Measurements from ENCODE around the gene ABCD2.
"Not testable (repeated sequence)": the region's sequence is repeated elsewhere in the genome, so short reads cannot be mapped to it uniquely, and the experiment has no call there.

ABCD2 gene

GRCh38 chr12:39532448-39532847 lies 87.2 kb downstream of the ABCD2 start:
- no peaks in the 10 kb centered on the region for H3K4me1 ChIP-seq (ENCODE audit: low read length)

GRCh38 chr12:39526974-39527373 lies 92.6 kb downstream of the ABCD2 start:
- Histone ChIP-seq H3K27me3 (ENCODE audit: low read depth, low read length) (no peaks in the 10 kb centered on the region), H2AFZ (ENCODE audit: low read depth, low read length) (no peak overlapping the region), H3K4me1 (ENCODE audit: low read length) (no peaks in the 10 kb centered on the region), H3K9me3 (ENCODE audit: insufficient read depth, low read length) (no peaks in the 10 kb centered on the region), H3K4me2 (ENCODE audit: low read length) (no peak overlapping the region), H3K36me3 (replicated peaks; ENCODE audit: low read depth, low read length) (no peaks in the 10 kb centered on the region), H3K79me2 (ENCODE audit: low read length) (no peaks in the 10 kb centered on the region), H4K20me1 (ENCODE audit: insufficient read depth, low read length) (no peaks in the 10 kb centered on the region), H3K27ac (ENCODE audit: low read length) (no peak overlapping the region), H3K9ac (ENCODE audit: low read length) (no peak overlapping the region), H3K4me3 (ENCODE audit: low read length) (no peak overlapping the region)
- TF ChIP-seq CTCF (IDR thresholded peaks at IDR 0.05; ENCODE audit: low read depth, low read length) (no peak), EZH2phosphoT487 (IDR thresholded peaks at IDR 0.05; ENCODE audit: low read depth) (no peak)

More at GRCh38 chr12:39532448-39532847, 87.2 kb downstream of the ABCD2 start:
- no peak overlapping the region for H3K27ac ChIP-seq (ENCODE audit: low read length)
- H3K9me3 ChIP-seq (ENCODE audit: insufficient read depth, low read length): no peaks in the 10 kb centered on the region
- H3K4me3 ChIP-seq (ENCODE audit: low read length): no peak overlapping the region
- TF ChIP-seq EZH2phosphoT487 (IDR thresholded peaks at IDR 0.05; ENCODE audit: low read depth) (no peak), CTCF (IDR thresholded peaks at IDR 0.05; ENCODE audit: low read depth, low read length) (no peak)
- no peaks in the 10 kb centered on the region for H3K27me3 ChIP-seq (ENCODE audit: low read depth, low read length)
- H3K4me2 ChIP-seq (ENCODE audit: low read length): no peak overlapping the region
- no peak overlapping the region for H3K9ac ChIP-seq (ENCODE audit: low read length)
- no peaks in the 10 kb centered on the region for H3K36me3 ChIP-seq (replicated peaks; ENCODE audit: low read depth, low read length)
- no peaks in the 10 kb centered on the region for H4K20me1 ChIP-seq (ENCODE audit: insufficient read depth, low read length)
- H2AFZ ChIP-seq (ENCODE audit: low read depth, low read length): no peak overlapping the region
- H3K79me2 ChIP-seq (ENCODE audit: low read length): no peaks in the 10 kb centered on the region

GRCh38 chr12:39522167-39522566 lies 97.4 kb downstream of the ABCD2 start:
- not testable (repeated sequence) for H3K36me3 ChIP-seq (replicated peaks; ENCODE audit: low read depth, low read length); H3K9me3 ChIP-seq (ENCODE audit: insufficient read depth, low read length); H3K4me3 ChIP-seq (ENCODE audit: low read length); H3K27ac ChIP-seq (ENCODE audit: low read length); H3K79me2 ChIP-seq (ENCODE audit: low read length); H3K27me3 ChIP-seq (ENCODE audit: low read depth, low read length); H4K20me1 ChIP-seq (ENCODE audit: insufficient read depth, low read length); H3K9ac ChIP-seq (ENCODE audit: low read length); H3K4me2 ChIP-seq (ENCODE audit: low read length); H3K4me1 ChIP-seq (ENCODE audit: low read length); H2AFZ ChIP-seq (ENCODE audit: low read depth, low read length)

GRCh38 chr12:39510001-39510400 lies 109.6 kb downstream of the ABCD2 start:
- Histone ChIP-seq H3K4me3 (ENCODE audit: low read length) (no peak overlapping the region), H3K9ac (ENCODE audit: low read length) (no peak overlapping the region), H3K36me3 (replicated peaks; ENCODE audit: low read depth, low read length) (no peaks in the 10 kb centered on the region), H3K27ac (ENCODE audit: low read length) (no peak overlapping the region), H2AFZ (ENCODE audit: low read depth, low read length) (no peak overlapping the region), H3K27me3 (ENCODE audit: low read depth, low read length) (no peaks in the 10 kb centered on the region), H3K79me2 (ENCODE audit: low read length) (no peaks in the 10 kb centered on the region), H3K9me3 (ENCODE audit: insufficient read depth, low read length) (no peaks in the 10 kb centered on the region), H3K4me2 (ENCODE audit: low read length) (no peak overlapping the region), H3K4me1 (ENCODE audit: low read length) (no peaks in the 10 kb centered on the region), H4K20me1 (ENCODE audit: insufficient read depth, low read length) (no peaks in the 10 kb centered on the region)
- TF ChIP-seq EZH2phosphoT487 (IDR thresholded peaks at IDR 0.05; ENCODE audit: low read depth): no peak
- TF ChIP-seq CTCF (IDR thresholded peaks at IDR 0.05; ENCODE audit: low read depth, low read length): no peak

- Histone ChIP-seq H3K4me3 (ENCODE audit: low read length) (no peak overlapping the region), H3K27ac (ENCODE audit: low read length) (no peak overlapping the region), H3K9me3 (ENCODE audit: insufficient read depth, low read length) (no peaks in the 10 kb centered on the region), H2AFZ (ENCODE audit: low read depth, low read length) (no peak overlapping the region), H3K36me3 (replicated peaks; ENCODE audit: low read depth, low read length) (no peaks in the 10 kb centered on the region), H3K4me2 (ENCODE audit: low read length) (no peak overlapping the region), H4K20me1 (ENCODE audit: insufficient read depth, low read length) (no peaks in the 10 kb centered on the region), H3K79me2 (ENCODE audit: low read length) (no peaks in the 10 kb centered on the region), H3K27me3 (ENCODE audit: low read depth, low read length) (no peaks in the 10 kb centered on the region), H3K4me1 (ENCODE audit: low read length) (no peaks in the 10 kb centered on the region), H3K9ac (ENCODE audit: low read length) (no peak overlapping the region)
- TF ChIP-seq EZH2phosphoT487 (IDR thresholded peaks at IDR 0.05; ENCODE audit: low read depth) (no peak), CTCF (IDR thresholded peaks at IDR 0.05; ENCODE audit: low read depth, low read length) (no peak)
Measured at GRCh38 chr12:39505554-39505953, 114.0 kb downstream of the ABCD2 start.
